Upper lobe of left lung (tissue), 4 donors: ENCODE measurements around the gene CLTC.

Experiments
- EP300 ChIP-seq, 4 donors: sonication (generic); formaldehyde crosslinking; IDR thresholded peaks; one replicate each; pipeline ENCODE4 v1.5.1; 2017; ENCODE audit warnings: antibody characterized with exemption in 4 of 4, control low read depth in 2 of 4
- POLR2A ChIP-seq, 4 donors: fragments of 450-650 bp; IDR thresholded peaks; one replicate each; pipeline ENCODE4 v1.5.1; 2016 to 2017; ENCODE audit warnings: antibody characterized with exemption in 4 of 4, mild to moderate bottlenecking in 2 of 4
- TF ChIP-seq, protein P1 (sequence below), 6 experiments: fragments of 450-650 bp in 4 of 6; fragments of 200-600 bp in 2 of 6; sonication (generic) in 2 of 6; IDR thresholded peaks; one replicate each; pipeline ENCODE4 v1.5.1; 2016 to 2019; ENCODE audit warnings: antibody characterized with exemption in 6 of 6

DNA sequence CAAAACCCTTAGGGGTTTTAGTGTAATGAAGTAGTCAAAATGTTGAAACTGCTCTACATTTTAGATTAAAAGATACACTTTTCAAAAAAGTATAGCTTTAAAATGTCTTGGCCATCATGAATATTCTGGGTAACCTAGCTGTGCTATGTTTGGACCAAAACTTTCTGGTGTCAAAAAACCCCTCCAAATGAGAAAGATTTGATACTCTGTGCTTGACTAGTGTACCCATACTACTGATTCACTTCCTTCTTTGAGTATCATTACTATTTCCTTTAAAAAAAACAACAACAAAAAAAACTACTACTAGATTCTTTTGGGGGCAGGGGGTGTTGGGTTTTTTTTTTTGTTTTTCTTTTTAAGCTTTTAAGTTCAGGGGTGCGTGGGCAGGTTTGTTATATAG lies 50.2 kb downstream of the CLTC start:
- TF ChIP-seq, protein P1, sequence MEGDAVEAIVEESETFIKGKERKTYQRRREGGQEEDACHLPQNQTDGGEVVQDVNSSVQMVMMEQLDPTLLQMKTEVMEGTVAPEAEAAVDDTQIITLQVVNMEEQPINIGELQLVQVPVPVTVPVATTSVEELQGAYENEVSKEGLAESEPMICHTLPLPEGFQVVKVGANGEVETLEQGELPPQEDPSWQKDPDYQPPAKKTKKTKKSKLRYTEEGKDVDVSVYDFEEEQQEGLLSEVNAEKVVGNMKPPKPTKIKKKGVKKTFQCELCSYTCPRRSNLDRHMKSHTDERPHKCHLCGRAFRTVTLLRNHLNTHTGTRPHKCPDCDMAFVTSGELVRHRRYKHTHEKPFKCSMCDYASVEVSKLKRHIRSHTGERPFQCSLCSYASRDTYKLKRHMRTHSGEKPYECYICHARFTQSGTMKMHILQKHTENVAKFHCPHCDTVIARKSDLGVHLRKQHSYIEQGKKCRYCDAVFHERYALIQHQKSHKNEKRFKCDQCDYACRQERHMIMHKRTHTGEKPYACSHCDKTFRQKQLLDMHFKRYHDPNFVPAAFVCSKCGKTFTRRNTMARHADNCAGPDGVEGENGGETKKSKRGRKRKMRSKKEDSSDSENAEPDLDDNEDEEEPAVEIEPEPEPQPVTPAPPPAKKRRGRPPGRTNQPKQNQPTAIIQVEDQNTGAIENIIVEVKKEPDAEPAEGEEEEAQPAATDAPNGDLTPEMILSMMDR (IDR thresholded peaks at IDR 0.05) = no peak
- TF ChIP-seq POLR2A (IDR thresholded peaks at IDR 0.05) = no peak
- no peak for TF ChIP-seq EP300 (IDR thresholded peaks at IDR 0.05)
